ENCODE measurements around the gene DAB2IP.

DNA sequence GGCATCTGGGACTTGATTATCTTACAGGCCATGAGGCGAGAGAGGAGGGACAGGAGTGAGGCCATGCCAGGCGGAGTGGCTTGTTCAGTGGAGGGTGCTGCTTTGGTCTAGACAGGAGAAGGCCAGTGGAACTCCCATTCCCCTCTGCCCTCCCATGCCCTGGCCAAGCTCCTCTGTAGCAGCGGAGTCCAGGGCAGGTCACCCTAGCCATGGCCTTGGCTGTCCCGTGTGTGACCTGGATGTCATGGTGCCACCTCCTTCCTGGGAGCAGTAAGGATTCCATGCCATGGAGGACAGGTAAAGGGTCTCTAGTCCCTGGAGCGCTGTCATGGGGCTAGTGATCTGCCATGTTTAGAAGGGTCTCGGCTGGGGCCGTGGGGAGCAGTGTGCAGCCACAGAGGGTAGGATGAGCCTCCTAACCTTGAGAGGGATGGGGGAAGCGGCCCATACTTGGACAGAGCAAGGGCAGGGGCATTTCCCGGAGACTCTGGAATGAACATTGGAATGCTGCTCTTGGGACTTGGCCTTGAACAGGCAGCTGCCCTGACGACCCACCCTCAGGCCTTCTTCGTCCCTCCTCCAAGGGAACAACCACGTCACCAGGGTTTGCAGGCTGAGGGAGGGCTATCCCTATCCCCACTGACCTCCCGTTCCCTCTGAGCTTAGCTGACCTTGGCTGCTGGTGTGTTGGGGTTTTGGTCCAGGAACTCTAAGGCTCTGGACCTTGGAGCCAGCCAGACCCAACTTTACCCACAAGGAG, 100.4 kb downstream of the DAB2IP start:
- TF ChIP-seq, protein P1, sequence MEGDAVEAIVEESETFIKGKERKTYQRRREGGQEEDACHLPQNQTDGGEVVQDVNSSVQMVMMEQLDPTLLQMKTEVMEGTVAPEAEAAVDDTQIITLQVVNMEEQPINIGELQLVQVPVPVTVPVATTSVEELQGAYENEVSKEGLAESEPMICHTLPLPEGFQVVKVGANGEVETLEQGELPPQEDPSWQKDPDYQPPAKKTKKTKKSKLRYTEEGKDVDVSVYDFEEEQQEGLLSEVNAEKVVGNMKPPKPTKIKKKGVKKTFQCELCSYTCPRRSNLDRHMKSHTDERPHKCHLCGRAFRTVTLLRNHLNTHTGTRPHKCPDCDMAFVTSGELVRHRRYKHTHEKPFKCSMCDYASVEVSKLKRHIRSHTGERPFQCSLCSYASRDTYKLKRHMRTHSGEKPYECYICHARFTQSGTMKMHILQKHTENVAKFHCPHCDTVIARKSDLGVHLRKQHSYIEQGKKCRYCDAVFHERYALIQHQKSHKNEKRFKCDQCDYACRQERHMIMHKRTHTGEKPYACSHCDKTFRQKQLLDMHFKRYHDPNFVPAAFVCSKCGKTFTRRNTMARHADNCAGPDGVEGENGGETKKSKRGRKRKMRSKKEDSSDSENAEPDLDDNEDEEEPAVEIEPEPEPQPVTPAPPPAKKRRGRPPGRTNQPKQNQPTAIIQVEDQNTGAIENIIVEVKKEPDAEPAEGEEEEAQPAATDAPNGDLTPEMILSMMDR (conservative IDR thresholded peaks at IDR 0.05; ENCODE audit: low read depth, low read length) = no peak
- TF ChIP-seq, protein P2, sequence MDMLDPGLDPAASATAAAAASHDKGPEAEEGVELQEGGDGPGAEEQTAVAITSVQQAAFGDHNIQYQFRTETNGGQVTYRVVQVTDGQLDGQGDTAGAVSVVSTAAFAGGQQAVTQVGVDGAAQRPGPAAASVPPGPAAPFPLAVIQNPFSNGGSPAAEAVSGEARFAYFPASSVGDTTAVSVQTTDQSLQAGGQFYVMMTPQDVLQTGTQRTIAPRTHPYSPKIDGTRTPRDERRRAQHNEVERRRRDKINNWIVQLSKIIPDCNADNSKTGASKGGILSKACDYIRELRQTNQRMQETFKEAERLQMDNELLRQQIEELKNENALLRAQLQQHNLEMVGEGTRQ (IDR thresholded peaks at IDR 0.05; ENCODE audit: low read depth, low read length) = no peak
- TF ChIP-seq RAD21 (IDR thresholded peaks at IDR 0.05; ENCODE audit: low read length) (no peak), MAFK (IDR thresholded peaks at IDR 0.05; ENCODE audit: low read depth, low read length) (no peak), CEBPB (IDR thresholded peaks at IDR 0.05; ENCODE audit: low read depth, low read length) (no peak), POLR2A (IDR thresholded peaks at IDR 0.05; ENCODE audit: low read depth, low read length) (no peak)
